Fibroblast of skin of abdomen (primary cell): ENCODE measurements around the gene THSD4.
"Not testable (repeated sequence)": the region's sequence is repeated elsewhere in the genome, so short reads cannot be mapped to it uniquely, and the experiment has no call there.

Experiments used
- DNase-seq: peaks from one replicate; pipeline ENCODE4 v3.0.0-alpha.2; 2013

Gene THSD4

GRCh38 chr15:71433402-71433801 is 318.1 kb downstream of the THSD4 start:
- DNase-seq, result no peak

- DNase-seq, result no peak
Measured at GRCh38 chr15:71434774-71435173, 319.5 kb downstream of the THSD4 start.

- no peak for DNase-seq
Measured at GRCh38 chr15:71435552-71435951, 320.3 kb downstream of the THSD4 start.

GRCh38 chr15:71436854-71437253 is 321.6 kb downstream of the THSD4 start:
- DNase-seq, result no peak

GRCh38 chr15:71437404-71437803 is 322.1 kb downstream of the THSD4 start:
- DNase-seq, result no peak

GRCh38 chr15:71437919-71438318 is 322.6 kb downstream of the THSD4 start:
- DNase-seq, result no peak

GRCh38 chr15:71439478-71439877 is 324.2 kb downstream of the THSD4 start:
- not testable (repeated sequence) for DNase-seq

GRCh38 chr15:71440489-71441110 is 325.3 kb downstream of the THSD4 start:
- peak; percentile 63 for DNase-seq

- DNase-seq, result peak; percentile 34
Measured at GRCh38 chr15:71443538-71443937, 328.3 kb downstream of the THSD4 start.

GRCh38 chr15:71444032-71444810 is 328.9 kb downstream of the THSD4 start:
- DNase-seq, result no peak

- peak; percentile 52 for DNase-seq
Measured at GRCh38 chr15:71444866-71445590, 329.8 kb downstream of the THSD4 start.

- DNase-seq, result peak; percentile 56
Measured at GRCh38 chr15:71447328-71448250, 332.3 kb downstream of the THSD4 start.

- DNase-seq, result peak; percentile 68
Measured at GRCh38 chr15:71448688-71449114, 333.4 kb downstream of the THSD4 start.

GRCh38 chr15:71449363-71449762 is 334.1 kb downstream of the THSD4 start:
- DNase-seq, result no peak

GRCh38 chr15:71449956-71450355 is 334.7 kb downstream of the THSD4 start:
- DNase-seq, result no peak

- DNase-seq, result no peak
Measured at GRCh38 chr15:71451130-71451529, 335.9 kb downstream of the THSD4 start.

- DNase-seq, result no peak
Measured at GRCh38 chr15:71452893-71453292, 337.6 kb downstream of the THSD4 start.

GRCh38 chr15:71454462-71454996 is 339.3 kb downstream of the THSD4 start:
- DNase-seq, result no peak

- DNase-seq, result no peak
Measured at GRCh38 chr15:71455107-71455506, 339.8 kb downstream of the THSD4 start.

GRCh38 chr15:71455878-71456277 is 340.6 kb downstream of the THSD4 start:
- no peak for DNase-seq

- no peak for DNase-seq
Measured at GRCh38 chr15:71456362-71456761, 341.1 kb downstream of the THSD4 start.

GRCh38 chr15:71456811-71457210 is 341.5 kb downstream of the THSD4 start:
- no peak for DNase-seq
